Parathyroid adenoma (tissue), 2 donors: Measurements from ENCODE around the gene PGRMC2.

ENCODE experiments used
- H2AFZ ChIP-seq: fragments of 300-600 bp; sonication (generic); one replicate; pipeline ENCODE4 v1.7.0; 2017; ENCODE audit warnings: antibody characterized with exemption, mild to moderate bottlenecking
- H3K27ac ChIP-seq: fragments of 300-600 bp; sonication (generic); one replicate; pipeline ENCODE4 v1.7.0; 2017
- H3K27me3 ChIP-seq: fragments of 300-600 bp; sonication (generic); one replicate; pipeline ENCODE4 v1.7.0; 2017; ENCODE audit warnings: low read length; ENCODE audit not compliant: control insufficient read depth, insufficient read depth
- H3K36me3 ChIP-seq: fragments of 300-600 bp; sonication (generic); one replicate; pipeline ENCODE4 v1.7.0; 2017; ENCODE audit warnings: low read length; ENCODE audit not compliant: control insufficient read depth, insufficient read depth
- H3K4me1 ChIP-seq: fragments of 300-600 bp; sonication (generic); one replicate; pipeline ENCODE4 v1.7.0; 2017; ENCODE audit warnings: control low read depth
- H3K4me2 ChIP-seq: fragments of 300-600 bp; sonication (generic); one replicate; pipeline ENCODE4 v1.7.0; 2017; ENCODE audit warnings: low read length
- H3K4me3 ChIP-seq: fragments of 300-600 bp; sonication (generic); one replicate; pipeline ENCODE4 v1.7.0; 2017; ENCODE audit warnings: low read depth, low read length
- H3K79me2 ChIP-seq: fragments of 300-600 bp; sonication (generic); one replicate; pipeline ENCODE4 v1.7.0; 2017; ENCODE audit warnings: control low read depth
- H3K9ac ChIP-seq: fragments of 300-600 bp; sonication (generic); one replicate; pipeline ENCODE4 v1.7.0; 2017; ENCODE audit warnings: mild to moderate bottlenecking
- H3K9me3 ChIP-seq: fragments of 300-600 bp; sonication (generic); one replicate; pipeline ENCODE4 v1.7.0; 2017; ENCODE audit warnings: low read length; ENCODE audit not compliant: control insufficient read depth
- TF ChIP-seq, protein P1 (sequence below): fragments of 300-600 bp; sonication (generic); IDR thresholded peaks from one replicate; pipeline ENCODE4 v1.7.0; 2017; ENCODE audit warnings: antibody characterized with exemption, mild to moderate bottlenecking
- donor health status: primary hyperparathyroidism.

The PGRMC2 gene

DNA sequence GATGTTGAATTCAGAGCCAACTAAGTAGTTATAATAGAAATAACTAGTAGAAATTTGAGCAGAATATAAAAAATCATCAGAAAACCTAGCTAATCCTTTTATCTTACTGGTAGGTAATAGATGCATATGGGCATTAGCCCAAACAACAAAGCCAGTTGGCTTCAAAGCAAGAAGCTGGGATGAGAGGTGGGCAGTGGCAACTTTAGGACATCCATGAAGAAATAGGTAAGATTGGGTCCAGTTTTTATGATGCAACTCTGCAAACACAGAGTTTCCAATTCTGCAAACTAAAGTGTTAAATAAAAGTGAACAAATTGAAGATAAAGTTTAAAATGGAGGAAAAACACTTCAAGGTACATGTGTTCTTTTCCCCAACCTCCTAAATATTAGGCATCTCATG, 5.1 kb downstream of the PGRMC2 start:
- Histone ChIP-seq H3K4me1 (peaks cover 2% of the 10 kb centered on the region), H3K27me3 (no peaks in the 10 kb centered on the region), H3K79me2 (peaks cover 3% of the 10 kb centered on the region), H2AFZ (no peak overlapping the region), H3K9ac (no peak overlapping the region), H3K36me3 (no peaks in the 10 kb centered on the region), H3K27ac (no peak overlapping the region), H3K4me3 (no peak overlapping the region), H3K4me2 (no peak overlapping the region), H3K9me3 (no peaks in the 10 kb centered on the region)
- TF ChIP-seq, protein P1, sequence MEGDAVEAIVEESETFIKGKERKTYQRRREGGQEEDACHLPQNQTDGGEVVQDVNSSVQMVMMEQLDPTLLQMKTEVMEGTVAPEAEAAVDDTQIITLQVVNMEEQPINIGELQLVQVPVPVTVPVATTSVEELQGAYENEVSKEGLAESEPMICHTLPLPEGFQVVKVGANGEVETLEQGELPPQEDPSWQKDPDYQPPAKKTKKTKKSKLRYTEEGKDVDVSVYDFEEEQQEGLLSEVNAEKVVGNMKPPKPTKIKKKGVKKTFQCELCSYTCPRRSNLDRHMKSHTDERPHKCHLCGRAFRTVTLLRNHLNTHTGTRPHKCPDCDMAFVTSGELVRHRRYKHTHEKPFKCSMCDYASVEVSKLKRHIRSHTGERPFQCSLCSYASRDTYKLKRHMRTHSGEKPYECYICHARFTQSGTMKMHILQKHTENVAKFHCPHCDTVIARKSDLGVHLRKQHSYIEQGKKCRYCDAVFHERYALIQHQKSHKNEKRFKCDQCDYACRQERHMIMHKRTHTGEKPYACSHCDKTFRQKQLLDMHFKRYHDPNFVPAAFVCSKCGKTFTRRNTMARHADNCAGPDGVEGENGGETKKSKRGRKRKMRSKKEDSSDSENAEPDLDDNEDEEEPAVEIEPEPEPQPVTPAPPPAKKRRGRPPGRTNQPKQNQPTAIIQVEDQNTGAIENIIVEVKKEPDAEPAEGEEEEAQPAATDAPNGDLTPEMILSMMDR = no peak

DNA sequence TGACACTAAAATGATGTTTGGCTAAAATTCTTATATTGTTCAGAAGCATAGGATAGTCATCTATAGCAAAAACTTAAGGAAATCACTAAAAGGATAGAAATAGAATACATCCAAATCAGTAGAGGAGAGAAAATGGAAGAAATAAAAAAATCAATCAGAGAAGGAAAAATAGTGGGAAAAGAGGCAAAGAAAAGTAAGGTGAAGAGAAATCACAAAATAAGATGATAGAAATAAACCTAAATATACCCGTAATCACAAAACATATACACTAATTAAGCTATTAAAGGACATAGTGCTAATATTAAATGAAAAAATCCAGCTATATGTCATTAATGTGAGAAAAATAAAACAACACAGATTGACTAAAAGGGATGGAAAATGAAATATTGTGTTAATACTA, 6.3 kb downstream of the PGRMC2 start:
- peaks cover 3% of the 10 kb centered on the region for H3K79me2 ChIP-seq
- no peak overlapping the region for H3K9ac ChIP-seq
- no peak overlapping the region for H3K4me2 ChIP-seq
- no peak overlapping the region for H3K4me3 ChIP-seq
- H3K4me1 ChIP-seq = peaks cover 2% of the 10 kb centered on the region
- no peaks in the 10 kb centered on the region for H3K27me3 ChIP-seq
- H3K9me3 ChIP-seq = no peaks in the 10 kb centered on the region
- H3K27ac ChIP-seq = no peak overlapping the region
- TF ChIP-seq, protein P1 = no peak
- no peaks in the 10 kb centered on the region for H3K36me3 ChIP-seq
- no peak overlapping the region for H2AFZ ChIP-seq

DNA sequence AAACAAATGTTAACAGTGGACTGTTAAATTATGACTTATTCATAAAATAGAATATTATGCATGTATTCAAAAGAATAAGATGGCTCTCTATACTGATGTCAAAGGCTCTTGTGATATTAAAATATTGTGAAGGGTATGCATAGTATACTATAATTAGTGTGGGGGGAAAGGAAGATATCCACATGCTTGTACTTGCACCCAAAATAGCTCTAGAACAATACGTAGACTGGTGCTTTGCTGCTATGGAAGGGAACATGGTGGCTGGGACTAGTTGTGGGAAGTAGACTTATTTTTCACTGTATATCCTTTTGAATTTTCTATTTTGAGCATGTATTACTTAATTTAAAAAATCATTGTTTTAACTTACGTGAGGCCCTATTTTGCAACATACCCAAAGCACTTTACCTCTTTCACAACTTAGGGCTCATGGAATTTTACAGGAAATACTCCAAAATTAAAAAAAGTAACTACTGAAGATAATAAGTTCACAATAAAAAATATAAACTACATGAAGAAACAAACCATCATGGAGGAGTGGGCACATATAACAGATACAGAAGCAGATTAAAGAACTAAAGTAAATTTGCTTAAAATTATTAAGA, 7.9 kb downstream of the PGRMC2 start:
- TF ChIP-seq, protein P1 = no peak
- no peaks in the 10 kb centered on the region for H3K27me3 ChIP-seq

DNA sequence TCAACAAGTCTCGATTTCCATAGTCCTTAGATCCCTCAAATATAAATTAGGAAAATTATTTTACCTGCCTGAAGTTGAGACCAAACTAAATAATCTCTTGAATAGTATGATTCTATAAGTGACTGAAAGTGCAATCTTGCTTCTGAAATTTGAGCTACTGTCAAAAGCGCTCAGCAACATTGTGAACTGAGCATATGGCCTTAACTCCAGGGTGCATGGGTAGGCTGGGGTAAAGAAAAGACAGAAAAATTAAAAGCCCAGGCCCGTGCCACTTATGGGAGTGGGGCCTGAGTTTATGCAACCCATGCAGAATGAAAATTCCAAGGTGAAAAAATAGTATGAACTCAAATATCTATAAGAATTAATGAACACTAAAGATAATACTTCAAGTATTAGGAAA, 9.8 kb downstream of the PGRMC2 start:
- Histone ChIP-seq H3K27ac (no peak overlapping the region), H3K4me3 (no peak overlapping the region), H3K4me2 (no peak overlapping the region), H2AFZ (no peak overlapping the region), H3K4me1 (no peaks in the 10 kb centered on the region), H3K9me3 (no peaks in the 10 kb centered on the region), H3K27me3 (no peaks in the 10 kb centered on the region), H3K79me2 (peaks cover 3% of the 10 kb centered on the region), H3K9ac (no peak overlapping the region), H3K36me3 (no peaks in the 10 kb centered on the region)
- TF ChIP-seq, protein P1 = no peak

More for the DNA sequence above, 7.9 kb downstream of the PGRMC2 start:
- H3K9ac ChIP-seq = no peak overlapping the region
- no peaks in the 10 kb centered on the region for H3K36me3 ChIP-seq
- no peak overlapping the region for H2AFZ ChIP-seq
- no peaks in the 10 kb centered on the region for H3K4me1 ChIP-seq
- no peak overlapping the region for H3K4me3 ChIP-seq
- peaks cover 3% of the 10 kb centered on the region for H3K79me2 ChIP-seq
- no peak overlapping the region for H3K4me2 ChIP-seq
- no peaks in the 10 kb centered on the region for H3K9me3 ChIP-seq
- no peak overlapping the region for H3K27ac ChIP-seq

DNA sequence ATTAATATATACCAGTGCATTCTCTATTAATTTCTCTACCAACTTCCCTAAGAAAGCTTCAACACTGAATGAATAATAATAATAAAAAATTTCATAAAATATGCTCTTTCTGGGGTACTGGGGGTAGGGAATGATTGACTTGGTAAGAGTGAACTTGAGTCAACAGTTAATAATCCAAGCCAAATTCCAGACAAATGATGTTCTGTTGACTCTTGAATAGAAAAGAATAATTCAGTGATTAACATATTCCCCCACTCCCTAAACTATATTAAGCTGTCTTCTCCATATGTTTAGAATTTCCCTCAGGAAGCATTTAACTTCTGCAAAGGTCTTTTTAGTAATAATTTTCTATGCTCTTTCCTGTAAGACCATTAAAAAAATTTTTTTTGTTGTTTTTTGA, 12.3 kb downstream of the PGRMC2 start:
- H3K4me1 ChIP-seq = no peaks in the 10 kb centered on the region
- no peak overlapping the region for H3K27ac ChIP-seq
- no peak overlapping the region for H3K4me3 ChIP-seq
- H3K4me2 ChIP-seq = no peak overlapping the region
- peaks cover 3% of the 10 kb centered on the region for H3K79me2 ChIP-seq
- no peak overlapping the region for H3K9ac ChIP-seq
- no peak overlapping the region for H2AFZ ChIP-seq
- TF ChIP-seq, protein P1 = no peak
- no peaks in the 10 kb centered on the region for H3K27me3 ChIP-seq
- H3K9me3 ChIP-seq = no peaks in the 10 kb centered on the region
- no peaks in the 10 kb centered on the region for H3K36me3 ChIP-seq
